HG02588 (cell line): ENCODE data around the gene MYCL.
"Not testable (repeated sequence)": the region's sequence is repeated elsewhere in the genome, so short reads cannot be mapped to it uniquely, and the experiment has no call there.

Experiments used
- ATAC-seq: cut with Tn5 transposase; IDR thresholded peaks from one replicate; pipeline ENCODE4 v1.9.1; 2021; ENCODE audit warnings: mild to moderate bottlenecking, moderate library complexity; ENCODE audit not compliant: unreplicated experiment

MYCL gene

DNA sequence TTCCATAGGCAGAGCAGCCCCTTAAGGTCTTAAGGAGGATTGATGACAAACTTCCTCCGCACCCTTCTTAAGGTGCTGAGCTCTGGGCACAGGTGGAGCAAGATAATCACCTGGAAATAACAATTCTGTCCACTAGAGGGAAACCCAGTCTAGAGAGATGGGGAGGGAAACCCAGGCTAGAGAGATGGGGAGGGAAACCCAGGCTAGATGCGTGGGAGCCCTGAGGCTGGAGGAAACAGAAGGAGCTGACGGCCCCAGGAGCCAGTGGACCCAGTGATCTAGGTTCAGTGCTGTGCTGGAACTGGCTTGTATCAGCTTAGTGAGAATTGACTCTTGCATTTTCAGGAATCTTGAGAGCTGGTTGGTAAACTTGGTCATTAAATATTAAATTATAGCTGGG is 17.8 kb upstream of the MYCL start:
- no peak for ATAC-seq

DNA sequence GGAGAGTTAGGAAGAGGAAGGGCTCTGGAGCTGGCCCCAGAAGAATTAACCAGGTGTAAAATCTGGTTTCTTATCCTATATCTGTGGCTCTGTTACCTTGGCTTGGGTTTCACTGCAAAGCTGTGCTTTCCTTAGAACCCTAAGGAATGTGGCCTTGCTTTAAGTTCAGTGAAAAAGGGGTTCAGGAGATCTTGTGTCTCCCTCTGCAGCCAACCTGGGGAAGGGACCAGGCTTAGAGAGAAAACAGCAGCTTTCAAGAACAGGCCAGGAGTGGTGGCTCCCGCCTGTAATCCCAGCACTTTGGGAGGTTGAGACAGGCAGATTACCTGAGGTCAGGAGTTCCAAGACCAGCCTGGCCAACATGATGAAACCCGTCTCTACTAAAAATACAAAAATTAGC is 16.1 kb upstream of the MYCL start:
- ATAC-seq: no peak

DNA sequence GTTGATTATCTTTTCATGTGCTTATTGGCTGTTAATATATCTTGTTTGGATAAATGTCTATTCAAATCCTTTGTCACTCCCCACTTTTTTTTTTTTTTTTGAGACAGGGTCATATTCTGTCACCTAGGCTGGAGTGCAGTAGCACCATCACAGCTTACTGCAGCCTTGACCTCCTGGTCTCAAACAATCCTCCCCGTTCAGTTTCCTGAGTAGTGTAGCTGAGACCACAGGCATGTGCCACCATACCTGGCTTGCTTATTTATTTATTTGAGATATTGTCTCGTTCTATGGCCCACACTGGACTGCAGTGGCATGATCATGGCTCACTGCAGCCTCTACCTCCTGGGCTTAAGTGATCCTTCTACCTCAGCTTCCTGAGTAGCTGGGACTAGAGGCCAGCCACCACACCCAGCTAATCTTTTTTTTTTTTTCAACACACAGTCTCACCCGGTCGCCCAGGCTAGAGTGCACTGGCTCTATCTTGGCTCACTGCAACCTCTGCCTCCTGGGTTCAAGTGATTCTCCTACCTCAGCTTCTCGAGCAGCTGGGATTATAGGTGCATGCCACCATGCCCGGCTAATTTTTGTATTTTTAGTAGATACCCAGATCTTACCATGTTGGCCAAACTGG is 13.9 kb upstream of the MYCL start:
- ATAC-seq: no peak

DNA sequence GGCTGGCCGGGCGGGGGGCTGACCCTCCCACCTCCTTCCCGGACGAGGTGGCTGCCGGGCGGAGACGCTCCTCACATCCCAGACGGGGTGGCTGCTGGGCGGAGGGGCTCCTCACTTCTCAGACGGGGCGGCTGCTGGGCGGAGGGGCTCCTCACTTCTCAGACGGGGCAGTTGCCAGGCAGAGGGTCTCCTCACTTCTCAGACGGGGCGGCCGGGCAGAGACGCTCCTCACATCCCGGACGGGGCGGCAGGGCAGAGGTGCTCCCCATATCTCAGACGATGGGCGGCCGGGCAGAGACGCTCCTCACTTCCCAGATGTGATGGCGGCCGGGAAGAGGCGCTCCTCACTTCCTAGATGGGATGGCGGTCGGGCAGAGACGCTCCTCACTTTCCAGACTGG is 11.4 kb upstream of the MYCL start:
- ATAC-seq: not testable (repeated sequence)

DNA sequence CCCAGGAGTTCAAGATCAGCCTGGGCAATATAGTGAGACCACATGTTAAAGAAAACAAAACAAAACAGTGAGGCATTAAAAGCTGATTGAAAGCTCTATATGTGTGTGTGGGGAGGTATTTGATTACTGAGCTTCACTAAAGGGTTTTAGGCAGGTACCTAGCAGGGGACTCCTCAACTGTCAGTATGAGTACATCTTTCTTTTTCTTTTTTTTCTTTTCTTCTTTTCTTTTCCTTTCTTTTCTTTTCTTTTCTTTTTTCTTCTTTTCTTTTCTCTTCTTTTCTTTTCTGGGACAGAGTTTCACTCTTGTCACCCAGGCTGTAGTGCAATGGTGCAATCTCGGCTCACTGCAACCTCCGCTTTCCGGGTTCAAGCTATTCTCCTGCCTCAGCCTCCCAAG is 8.5 kb upstream of the MYCL start:
- ATAC-seq: no peak

DNA sequence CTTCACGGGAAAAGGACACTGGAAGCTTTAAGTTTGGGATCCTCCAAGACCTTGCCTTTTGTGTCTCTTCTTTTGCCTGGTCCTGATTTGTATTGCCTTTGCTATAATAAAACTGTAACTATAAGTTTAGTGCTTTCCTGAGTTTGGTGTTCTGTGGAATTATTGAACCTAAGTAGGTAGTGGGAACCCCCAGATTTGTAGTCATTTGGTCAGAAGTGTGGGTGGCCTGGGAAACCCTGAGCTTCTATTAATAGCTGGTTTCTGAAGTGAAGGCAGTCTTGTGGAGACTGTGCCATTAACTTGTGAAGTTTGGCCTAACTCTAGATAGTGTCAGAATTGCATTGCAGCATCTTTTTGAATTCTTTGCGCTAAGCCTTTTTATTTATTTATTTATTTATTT is 6.8 kb upstream of the MYCL start:
- ATAC-seq: no peak

DNA sequence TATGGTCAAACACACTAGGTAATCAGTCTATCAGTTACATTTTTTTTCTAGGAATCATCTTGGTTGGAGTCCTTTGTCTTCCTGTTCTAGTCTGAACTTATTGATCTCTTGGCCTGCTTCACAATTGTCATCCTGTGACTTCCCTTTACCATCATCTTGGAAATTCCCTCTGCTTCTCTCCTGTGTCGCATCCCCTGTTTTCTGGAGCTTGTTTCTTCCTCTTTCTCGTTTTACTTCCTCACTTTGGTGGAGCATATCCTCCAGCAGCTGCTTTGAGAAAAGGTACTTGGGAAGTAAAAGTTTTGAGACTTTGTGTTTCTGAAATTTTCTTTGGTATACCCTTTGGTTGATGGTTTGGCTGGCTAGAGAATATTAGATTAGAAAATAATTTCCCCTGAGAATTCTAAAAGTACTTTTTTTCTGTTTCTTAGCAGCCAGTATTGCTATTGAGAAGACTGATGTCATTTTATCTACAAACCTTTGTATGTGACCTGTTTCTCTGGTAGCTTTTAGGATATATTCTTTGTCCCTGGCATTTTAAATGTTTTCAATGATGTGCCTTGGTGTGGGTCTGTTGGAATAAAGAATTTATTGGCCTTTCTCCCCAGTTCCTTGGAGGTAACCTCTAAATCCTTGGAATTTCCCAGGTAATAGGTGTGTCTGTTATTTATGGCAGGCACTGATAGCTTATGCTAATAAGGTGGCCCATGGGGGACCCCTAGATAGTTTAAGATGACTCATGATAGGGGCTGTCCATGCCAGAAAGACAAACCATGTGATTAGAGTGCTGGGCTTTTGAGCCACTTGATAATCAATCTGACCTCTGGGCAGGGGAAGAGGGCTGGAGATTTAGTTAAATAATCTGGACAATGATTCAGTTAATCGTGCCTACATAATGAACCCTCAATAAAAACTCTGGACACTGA is 6.1 kb upstream of the MYCL start:
- ATAC-seq: no peak

DNA sequence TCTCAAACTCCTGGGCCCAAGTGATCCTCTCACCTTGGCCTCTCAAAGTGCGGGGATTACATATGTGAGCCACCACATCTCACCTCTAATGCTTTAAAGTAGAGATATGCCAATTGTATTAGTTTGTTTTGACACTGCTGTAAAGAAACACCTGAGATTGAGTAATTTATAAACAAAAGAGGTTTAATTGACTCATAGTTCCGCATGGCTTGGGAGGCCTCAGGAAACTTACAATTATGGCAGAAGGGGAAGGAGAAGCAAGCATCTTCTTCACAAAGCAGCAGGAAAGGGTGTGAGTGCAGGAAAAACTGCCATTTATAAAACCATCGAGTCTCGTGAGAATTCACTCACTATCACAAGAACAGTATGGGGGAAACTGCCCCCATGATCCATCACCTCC is 3.5 kb upstream of the MYCL start:
- ATAC-seq: no peak

DNA sequence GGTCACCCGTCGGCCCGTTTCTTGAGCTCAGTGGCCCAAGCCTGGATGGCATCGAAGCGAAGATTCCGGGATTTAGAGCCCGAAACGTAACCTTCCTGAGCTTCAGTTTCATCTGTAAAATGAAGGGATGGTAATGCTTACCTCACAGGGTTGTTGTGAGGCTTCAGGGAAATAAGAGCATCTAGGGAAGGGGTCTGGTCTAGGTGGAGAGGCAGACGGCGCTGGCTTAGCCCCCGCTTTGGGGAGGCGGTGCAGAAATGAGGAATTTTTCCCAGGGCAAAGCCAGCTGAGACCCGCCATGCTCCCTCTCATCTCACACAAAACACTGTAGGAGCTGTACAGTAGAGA is 717 bp upstream of the MYCL start:
- no peak for ATAC-seq

DNA sequence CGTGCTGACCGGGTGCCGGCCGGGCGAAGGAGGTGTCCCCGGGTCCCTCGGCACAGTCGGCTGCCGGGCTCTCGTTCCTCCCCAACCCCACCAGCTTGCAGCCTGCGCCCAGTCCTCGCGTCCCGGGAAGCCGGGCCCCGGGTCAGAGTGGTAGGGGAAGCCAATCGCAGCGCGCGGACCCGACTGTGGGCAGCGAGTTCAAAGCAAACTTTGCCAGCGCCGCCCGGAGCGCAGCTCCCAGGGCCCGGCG is 328 bp downstream of the MYCL start:
- peak; percentile 2 for ATAC-seq

DNA sequence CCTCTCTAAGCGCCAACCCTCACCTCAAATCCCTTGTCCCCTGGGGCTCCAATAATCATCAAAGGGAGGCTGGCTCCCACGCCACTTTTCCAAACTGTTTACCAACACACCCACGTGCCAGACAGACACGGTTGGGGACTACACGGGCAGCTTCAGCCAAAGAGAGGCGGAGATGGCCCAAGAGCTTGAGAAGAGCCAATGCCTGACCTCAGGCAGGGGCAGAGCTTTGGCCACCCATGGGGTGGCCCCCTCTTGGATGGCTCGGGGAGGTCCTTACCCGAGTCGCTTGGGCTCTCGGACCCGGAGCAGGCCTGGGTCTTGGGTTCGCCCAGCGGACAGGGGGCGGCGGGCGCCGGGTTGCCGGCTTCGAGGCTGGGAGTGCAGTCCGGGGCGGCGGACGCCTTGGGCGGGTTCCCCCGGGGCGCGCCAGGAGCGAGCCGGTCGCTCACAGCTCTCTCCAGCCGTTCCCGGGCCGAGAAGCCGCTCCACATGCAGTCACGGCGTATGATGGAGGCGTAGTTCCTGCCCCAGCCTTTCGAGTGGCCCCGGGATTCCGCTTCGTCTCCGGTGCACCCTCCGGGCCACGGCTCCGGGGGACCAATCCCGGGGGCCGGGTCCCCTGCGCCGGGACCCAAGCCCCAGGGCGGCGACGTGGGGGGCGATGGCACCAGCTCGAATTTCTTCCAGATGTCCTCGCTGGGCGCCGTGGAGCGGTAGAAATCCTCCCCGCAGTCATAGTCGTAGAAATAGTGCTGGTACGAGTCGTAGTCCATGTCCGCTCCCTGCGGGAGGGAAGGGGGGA is 854 bp downstream of the MYCL start:
- ATAC-seq: no peak

DNA sequence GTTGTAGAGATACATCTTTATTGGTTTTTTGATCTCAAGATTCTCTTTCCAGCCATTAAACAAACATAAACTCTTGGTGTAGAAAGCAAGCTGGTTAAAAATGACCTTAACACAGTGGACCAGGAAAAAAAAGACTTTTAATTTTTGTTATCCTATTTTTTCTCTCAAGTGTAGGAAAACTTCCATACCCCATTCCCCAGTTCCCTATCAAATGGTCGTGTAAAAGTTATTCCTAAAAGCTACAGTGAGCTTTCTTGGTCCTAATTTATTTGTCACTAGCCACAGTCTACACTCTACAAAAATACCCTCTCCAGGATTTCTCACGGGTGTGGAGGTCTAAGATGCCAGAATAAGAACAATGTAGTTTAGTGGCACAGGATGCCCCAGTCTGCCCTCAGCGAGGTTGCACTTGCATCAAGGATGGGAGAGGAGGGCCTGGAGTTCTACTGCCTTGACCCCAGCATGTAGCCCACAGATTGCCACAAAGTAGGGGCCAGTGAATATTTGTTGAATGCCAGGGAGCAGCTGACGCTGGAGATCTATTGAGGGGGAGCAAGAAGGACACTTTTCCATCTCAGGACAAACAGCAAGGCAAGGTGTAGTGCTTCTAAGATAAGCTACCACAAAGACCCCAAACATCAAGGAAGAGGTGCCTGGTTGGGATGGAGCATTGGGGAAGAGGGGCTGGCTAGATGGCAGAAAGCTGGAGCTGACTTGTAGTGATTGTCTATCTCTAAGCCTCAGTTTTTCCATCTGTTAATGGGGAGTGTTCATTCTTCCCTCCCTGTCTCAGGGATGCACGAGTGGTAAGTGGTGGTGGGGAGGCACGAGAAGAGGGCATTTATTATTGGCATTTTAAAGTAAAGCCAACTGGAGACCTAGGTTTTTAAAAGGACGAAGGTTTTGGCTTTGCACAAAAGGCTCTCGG is 1.8 kb downstream of the MYCL start:
- ATAC-seq: no peak

DNA sequence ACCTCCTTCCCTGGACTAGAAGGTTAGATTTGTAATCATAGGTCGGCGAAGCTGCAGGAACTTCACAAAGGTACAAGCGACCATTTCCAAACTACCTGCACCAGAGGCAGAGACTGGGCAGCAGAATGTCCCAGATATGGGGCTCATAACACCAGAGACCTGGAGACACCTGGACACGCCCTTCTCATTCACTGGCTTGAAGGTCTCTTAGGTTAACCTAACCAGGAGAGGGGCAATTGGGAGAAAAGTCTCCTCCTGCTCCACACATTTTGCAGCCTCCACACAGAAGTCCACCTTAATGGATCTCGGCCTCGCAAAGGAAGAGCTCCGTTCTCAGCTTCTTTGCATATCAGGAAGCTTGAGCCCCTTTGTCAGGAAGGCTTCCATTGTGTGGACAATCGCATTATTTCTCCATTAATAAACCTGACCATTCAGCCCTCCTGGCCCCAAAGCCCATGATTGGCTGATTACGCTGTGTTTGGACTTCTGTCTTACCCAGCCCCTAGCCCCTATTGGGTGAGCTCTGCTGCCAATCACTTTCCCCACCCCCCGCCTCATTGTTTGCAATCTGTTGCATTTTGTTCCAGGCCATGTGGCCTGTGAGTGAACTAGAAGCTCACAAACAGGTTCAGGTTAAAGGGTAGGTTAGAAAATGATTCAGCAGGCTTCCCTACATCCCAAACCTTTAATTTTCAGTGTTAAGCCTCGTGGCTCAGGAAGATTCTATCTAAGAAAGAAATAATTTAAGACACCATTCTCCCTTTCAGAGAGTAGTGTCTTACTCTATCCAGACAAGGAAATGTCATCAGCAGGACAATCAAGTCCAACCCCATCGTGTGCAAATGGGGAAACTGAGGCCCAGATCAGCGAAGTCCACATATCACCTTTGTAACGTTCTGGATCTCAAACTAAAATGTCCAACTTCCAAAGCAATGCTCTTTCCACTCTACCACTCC is 2.8 kb downstream of the MYCL start:
- ATAC-seq: no peak

DNA sequence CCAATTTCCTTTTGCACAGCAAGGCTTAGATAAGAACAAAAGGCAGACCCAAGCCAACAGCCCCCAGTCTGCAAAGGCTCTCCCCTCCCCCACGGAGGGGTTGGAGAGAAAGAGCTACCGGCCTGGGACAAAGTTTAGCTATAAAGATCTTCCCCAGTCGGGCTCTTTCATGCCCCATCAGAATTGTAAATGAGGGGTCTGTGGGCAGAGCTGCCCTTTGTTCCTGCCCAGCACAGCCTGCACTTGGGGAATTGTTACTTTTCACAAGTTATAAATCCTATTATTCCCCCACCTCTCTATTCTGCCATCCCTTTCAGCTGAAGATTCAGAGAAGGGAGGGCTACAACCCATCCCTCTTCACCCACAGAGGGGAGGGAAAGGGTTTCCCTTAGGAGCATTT is 3.5 kb downstream of the MYCL start:
- ATAC-seq: no peak

DNA sequence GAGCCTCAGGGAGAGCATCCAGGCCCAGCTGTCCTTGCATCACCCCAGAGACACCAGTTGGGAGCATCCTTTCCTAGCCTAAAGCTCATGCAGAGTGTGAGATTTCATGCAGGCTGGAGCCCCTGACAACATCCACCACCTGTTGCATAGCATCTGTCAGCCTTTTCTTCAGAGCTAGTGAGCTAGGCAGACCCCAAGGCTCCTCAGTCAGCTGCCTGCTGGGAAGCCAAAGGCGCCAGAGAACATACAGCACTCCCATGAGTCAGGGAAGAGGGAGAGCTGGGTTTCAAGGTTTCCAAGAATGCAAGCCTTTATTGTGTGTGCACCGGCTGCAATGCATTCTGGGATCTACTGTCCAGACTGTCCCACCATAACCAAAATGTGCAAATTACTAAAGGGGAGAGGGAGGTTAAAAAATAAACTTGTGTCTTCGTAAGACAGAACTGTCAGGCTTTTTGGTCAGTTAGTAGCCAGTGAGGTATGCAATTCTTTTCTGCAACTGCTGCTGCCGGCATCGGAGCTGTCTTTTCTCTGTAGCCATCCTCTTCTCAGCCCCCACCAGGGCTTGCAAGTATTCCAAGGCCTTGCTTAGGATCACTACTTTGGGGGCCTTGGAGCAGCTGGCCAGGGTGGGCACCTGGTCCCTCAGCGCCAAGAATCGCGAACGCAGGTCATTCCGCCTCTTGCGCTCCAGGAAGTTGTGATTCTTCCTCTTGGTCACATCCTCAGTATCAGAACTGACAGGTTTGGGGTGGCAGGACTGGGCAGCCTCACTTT is 4.6 kb downstream of the MYCL start:
- ATAC-seq: no peak

DNA sequence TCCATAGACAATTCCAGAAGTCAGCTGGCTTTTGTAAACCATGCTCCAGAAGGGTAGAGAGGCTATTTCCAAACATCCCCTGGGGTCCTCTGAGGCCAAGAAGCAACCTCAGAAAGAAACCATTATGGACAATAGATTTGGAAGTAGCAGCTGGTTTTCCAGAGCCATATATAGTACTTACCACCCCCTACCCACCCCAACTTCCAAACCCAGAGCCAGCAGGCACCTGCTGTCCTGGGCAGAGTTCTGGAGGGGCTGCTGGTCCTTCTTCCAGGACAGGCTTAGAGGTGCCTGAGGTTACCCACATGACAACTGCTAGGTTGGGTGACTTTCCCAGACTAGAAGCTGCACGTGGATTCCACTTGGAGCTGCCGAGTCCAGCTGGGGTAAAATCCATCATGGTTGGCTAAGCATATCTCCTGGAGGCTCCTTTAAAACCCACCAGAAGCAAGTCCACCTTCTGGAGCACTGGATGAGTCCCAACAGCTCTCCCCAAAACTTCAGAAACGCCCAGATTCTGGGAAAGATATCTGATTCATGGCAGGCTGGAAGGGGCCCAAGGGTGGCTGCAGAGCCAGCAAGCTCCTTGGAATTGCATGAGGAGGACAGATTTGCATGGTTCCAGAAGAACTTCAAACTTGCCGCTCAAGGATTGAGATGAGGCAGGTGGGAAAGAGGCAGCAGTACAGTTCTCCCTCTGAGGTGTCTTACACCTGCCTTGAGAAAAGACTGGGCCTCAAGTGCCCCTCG is 5.8 kb downstream of the MYCL start:
- no peak for ATAC-seq

DNA sequence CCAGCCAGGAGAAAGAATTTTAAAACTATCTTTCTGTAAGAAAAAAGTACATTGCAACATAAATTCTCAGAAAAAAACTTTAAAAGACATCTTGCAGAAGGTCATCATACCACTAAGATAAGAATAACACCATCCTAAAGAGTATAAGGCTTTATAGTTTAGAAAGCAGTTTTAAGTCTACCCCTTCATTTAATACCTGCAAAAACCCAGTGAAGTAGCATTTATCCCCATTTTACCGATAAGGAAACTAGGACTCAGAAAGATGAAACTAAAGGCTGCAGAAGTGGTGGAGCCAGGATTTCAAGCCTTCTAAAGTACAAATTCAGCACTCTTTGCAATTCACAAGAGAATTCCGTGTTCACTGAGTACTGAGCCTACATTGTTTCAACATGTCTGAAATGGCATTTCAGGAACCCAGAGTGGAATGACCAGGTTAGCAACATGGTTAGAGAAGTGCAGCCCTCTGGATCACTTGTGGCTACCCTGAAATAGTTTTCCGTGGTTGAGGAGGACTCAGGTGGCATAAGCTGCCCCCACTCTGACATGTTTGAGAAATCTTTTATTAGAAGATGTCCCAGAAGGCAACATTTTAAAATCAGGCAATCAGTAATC is 6.7 kb downstream of the MYCL start:
- no peak for ATAC-seq
